Natural killer cell (primary cell): ENCODE results near the gene IP6K1. TPM values are rescaled to one million over a fixed set of nuclear protein-coding genes. Genes with fewer than 3 reads are reported as not detected.
"Not testable (repeated sequence)": the region's sequence is repeated elsewhere in the genome, so short reads cannot be mapped to it uniquely, and the experiment has no call there.

ENCODE experiments used
- ATAC-seq, 3 donors: fragments of 150-1000 bp in 2 of 3; fragments of 200-7000 bp in 1 of 3; cut with Tn5 transposase; 1 replicate in 1 of 3; 2 replicates in 2 of 3; pipeline ENCODE4 v1.10.0; 2021; ENCODE audit warnings: mild to moderate bottlenecking in 2 of 3, moderate library complexity in 2 of 3
- DNase-seq, 2 donors: peaks; one replicate each; pipeline versions ENCODE4 v3.0.0 to v3.0.0-alpha.2; 2013 to 2021; ENCODE audit warnings: mixed read lengths in 1 of 2
- H3K27ac ChIP-seq: one replicate; pipeline ENCODE4 v1.5.1; 2013; ENCODE audit warnings: mild to moderate bottlenecking, low read length
- H3K27me3 ChIP-seq: one replicate; pipeline ENCODE4 v1.6.1; 2013; ENCODE audit warnings: low read length; ENCODE audit not compliant: control insufficient read depth, insufficient read depth
- H3K36me3 ChIP-seq: one replicate; pipeline ENCODE4 v1.6.1; 2013; ENCODE audit warnings: low read length; ENCODE audit not compliant: control insufficient read depth, insufficient read depth
- H3K4me1 ChIP-seq: one replicate; pipeline ENCODE4 v1.6.1; 2013; ENCODE audit warnings: low read length; ENCODE audit not compliant: control insufficient read depth, insufficient read depth
- H3K4me3 ChIP-seq: one replicate; pipeline ENCODE4 v1.5.1; 2013; ENCODE audit warnings: low read length
- H3K9me3 ChIP-seq: one replicate; pipeline ENCODE4 v1.6.1; 2013; ENCODE audit warnings: low read length; ENCODE audit not compliant: control insufficient read depth, insufficient read depth
- H3K27ac Mint-ChIP-seq, 2 donors: one replicate each; pipeline ENCODE4 v1.8.0; 2022; ENCODE audit warnings: mild to moderate bottlenecking in 2 of 2, mixed read lengths in 2 of 2, moderate library complexity in 1 of 2
- H3K27me3 Mint-ChIP-seq, 2 donors: one replicate each; pipeline ENCODE4 v1.8.0; 2022; ENCODE audit warnings: low read depth in 2 of 2, mixed read lengths in 2 of 2
- H3K36me3 Mint-ChIP-seq: one replicate; pipeline ENCODE4 v1.8.0; 2022; ENCODE audit warnings: mixed read lengths
- H3K4me1 Mint-ChIP-seq, 2 donors: one replicate each; pipeline ENCODE4 v1.8.0; 2022; ENCODE audit warnings: mixed read lengths in 2 of 2
- H3K4me3 Mint-ChIP-seq: one replicate; pipeline ENCODE4 v1.8.0; 2022; ENCODE audit warnings: mild to moderate bottlenecking, moderate library complexity, mixed read lengths
- H3K9me3 Mint-ChIP-seq, 2 donors: one replicate each; pipeline ENCODE4 v1.8.0; 2022; ENCODE audit warnings: mixed read lengths in 2 of 2
- CTCF ChIP-seq: fragments of 200-600 bp; IDR thresholded peaks from one replicate; pipeline ENCODE4 v1.8.0; 2022; ENCODE audit warnings: antibody characterized with exemption
- WGBS: methylation state at CpG from one replicate; pipeline ENCODE4 v1.1.7; 2013; ENCODE audit warnings: missing lambda C conversion rate; ENCODE audit not compliant: insufficient coverage; 5-methylcytosine and 5-hydroxymethylcytosine counted together
- intact Hi-C: fragments of 100-400 bp; cut with micrococcal nuclease; formaldehyde crosslinking; loops from one replicate; pipeline ENCODE4 v1.14.2; 2022
- total RNA-seq, 4 donors: library from RNA; stranded (reverse); fragments of 120-200 nt in 1 of 4; gene quantifications; one replicate each; pipeline versions ENCODE4 v1.2.3 to v1.2.4, GENCODE V29; 2013 to 2022

Gene IP6K1
- total RNA-seq, 3 donors from 2014 or later (not counting 1 experiment from before 2014, with no cell fraction given) = 53.7 to 68.7 (median 57.9) TPM

- H3K27ac Mint-ChIP-seq = peak overlapping the region; percentile 13 to 46
- no peak overlapping the region for H3K4me3 Mint-ChIP-seq
- no peak overlapping the region for H3K4me3 ChIP-seq
- no peak for DNase-seq
- no peaks in the 10 kb centered on the region for H3K9me3 Mint-ChIP-seq
- H3K36me3 Mint-ChIP-seq = no peaks in the 10 kb centered on the region
- H3K27ac ChIP-seq = no peak overlapping the region
- H3K9me3 ChIP-seq = no peaks in the 10 kb centered on the region
- WGBS = 100% methylated on average over 1 of the region's 1 CpG
- H3K4me1 Mint-ChIP-seq = peaks cover 41 to 45% of the 10 kb centered on the region in 2 donors
- no peaks in the 10 kb centered on the region for H3K36me3 ChIP-seq
- no peak for ATAC-seq
- intact Hi-C loops = no loop called here
- no peaks in the 10 kb centered on the region for H3K27me3 ChIP-seq
- H3K27me3 Mint-ChIP-seq = no peaks in the 10 kb centered on the region
- H3K4me1 ChIP-seq = no peaks in the 10 kb centered on the region
- TF ChIP-seq CTCF = no peak
Observed at GRCh38 chr3:49756036-49756435, 30.3 kb downstream of the IP6K1 start.

- no peak for TF ChIP-seq CTCF
- intact Hi-C loops = no loop called here
- no peaks in the 10 kb centered on the region for H3K27me3 ChIP-seq
- H3K4me1 ChIP-seq = no peaks in the 10 kb centered on the region
- H3K36me3 ChIP-seq = peaks cover 2% of the 10 kb centered on the region
- no peaks in the 10 kb centered on the region for H3K9me3 Mint-ChIP-seq
- 100% methylated on average over 1 of the region's 1 CpG for WGBS
- no peaks in the 10 kb centered on the region for H3K27me3 Mint-ChIP-seq
- no peak for ATAC-seq
- no peaks in the 10 kb centered on the region for H3K36me3 Mint-ChIP-seq
- H3K27ac ChIP-seq = no peak overlapping the region
- peak overlapping the region in 1 of 2 donors; percentile 1 for H3K27ac Mint-ChIP-seq
- H3K9me3 ChIP-seq = no peaks in the 10 kb centered on the region
- H3K4me1 Mint-ChIP-seq = peaks cover 36 to 43% of the 10 kb centered on the region in 2 donors
- H3K4me3 Mint-ChIP-seq = no peak overlapping the region
- no peak overlapping the region for H3K4me3 ChIP-seq
- no peak for DNase-seq
Observed at GRCh38 chr3:49754536-49754935, 31.8 kb downstream of the IP6K1 start.

GRCh38 chr3:49751501-49751900, 34.8 kb downstream of the IP6K1 start:
- H3K4me1 Mint-ChIP-seq = peaks cover 20 to 28% of the 10 kb centered on the region in 2 donors
- no peaks in the 10 kb centered on the region for H3K27me3 Mint-ChIP-seq
- H3K27me3 ChIP-seq = no peaks in the 10 kb centered on the region
- no peak overlapping the region for H3K4me3 Mint-ChIP-seq
- no peaks in the 10 kb centered on the region for H3K4me1 ChIP-seq
- no peaks in the 10 kb centered on the region for H3K9me3 Mint-ChIP-seq
- peaks cover 15% of the 10 kb centered on the region for H3K36me3 ChIP-seq
- DNase-seq (no peak), ATAC-seq (no peak)
- no peaks in the 10 kb centered on the region for H3K9me3 ChIP-seq
- WGBS = 96% methylated on average over 2 of the region's 4 CpGs
- no peak for TF ChIP-seq CTCF
- no peak overlapping the region for H3K4me3 ChIP-seq
- H3K27ac ChIP-seq = no peak overlapping the region
- intact Hi-C loops = no loop called here
- no peaks in the 10 kb centered on the region for H3K36me3 Mint-ChIP-seq
- no peak overlapping the region for H3K27ac Mint-ChIP-seq

- Mint-ChIP-seq H3K9me3 (no peaks in the 10 kb centered on the region), H3K27me3 (no peaks in the 10 kb centered on the region), H3K27ac (no peak overlapping the region), H3K36me3 (no peaks in the 10 kb centered on the region), H3K4me3 (no peak overlapping the region), H3K4me1 (peaks cover 12 to 20% of the 10 kb centered on the region in 2 donors)
- Histone ChIP-seq H3K27ac (no peak overlapping the region), H3K4me1 (no peaks in the 10 kb centered on the region), H3K36me3 (peaks cover 19% of the 10 kb centered on the region), H3K9me3 (no peaks in the 10 kb centered on the region), H3K27me3 (no peaks in the 10 kb centered on the region), H3K4me3 (no peak overlapping the region)
- TF ChIP-seq CTCF = no peak
- 97% methylated on average over 4 of the region's 4 CpGs for WGBS
- ATAC-seq (no peak), DNase-seq (no peak)
- intact Hi-C loops = no loop called here
Observed at GRCh38 chr3:49750056-49750455, 36.3 kb downstream of the IP6K1 start.

GRCh38 chr3:49748874-49749273, 37.5 kb downstream of the IP6K1 start:
- H3K4me1 ChIP-seq, H3K9me3 ChIP-seq, DNase-seq, ATAC-seq, H3K9me3 Mint-ChIP-seq, H3K4me3 Mint-ChIP-seq, H3K4me3 ChIP-seq, H3K36me3 Mint-ChIP-seq, H3K27ac Mint-ChIP-seq, H3K27me3 ChIP-seq, intact Hi-C loops, H3K27ac ChIP-seq, H3K27me3 Mint-ChIP-seq: not testable (repeated sequence)
- H3K4me1 Mint-ChIP-seq = peaks cover 18 to 20% of the 10 kb centered on the region in 2 donors
- H3K36me3 ChIP-seq = peaks cover 23% of the 10 kb centered on the region
- 94% methylated on average over 5 of the region's 5 CpGs for WGBS
